ENCODE results near the gene GSTM2. TPM values are rescaled to one million over a fixed set of nuclear protein-coding genes. Genes with fewer than 3 reads are reported as not detected.
A peak's percentile ranks its signal among the peaks of the same experiment; 100 is the strongest.

Gene GSTM2
- total RNA-seq, 1 experiment from 2014 or later: 19.3 TPM

- H3K27ac ChIP-seq: no peak overlapping the region
- H3K27me3 ChIP-seq (replicated peaks): no peaks in the 10 kb centered on the region
- H3K36me3 ChIP-seq: no peaks in the 10 kb centered on the region
- no peak for DNase-seq (ENCODE audit: low read depth in 1 of 2, low spot score in 2 of 2)
- no peaks in the 10 kb centered on the region for H3K9me3 ChIP-seq (replicated peaks)
- no peak overlapping the region for H3K4me3 ChIP-seq
- peaks cover 15% of the 10 kb centered on the region for H3K4me1 ChIP-seq (replicated peaks)
These were observed 47.0 kb downstream of the GSTM2 start for GRCh38 chr1:109714661-109715372.

- Histone ChIP-seq H3K9me3 (replicated peaks) (no peaks in the 10 kb centered on the region), H3K27me3 (replicated peaks) (no peaks in the 10 kb centered on the region), H3K4me3 (no peak overlapping the region), H3K27ac (no peak overlapping the region), H3K4me1 (replicated peaks) (peaks cover 17% of the 10 kb centered on the region), H3K36me3 (no peaks in the 10 kb centered on the region)
- DNase-seq (ENCODE audit: low read depth in 1 of 2, low spot score in 2 of 2): no peak
These were observed 48.3 kb downstream of the GSTM2 start for GRCh38 chr1:109716121-109716520.

- H3K9me3 ChIP-seq (replicated peaks): no peaks in the 10 kb centered on the region
- no peaks in the 10 kb centered on the region for H3K27me3 ChIP-seq (replicated peaks)
- peaks cover 17% of the 10 kb centered on the region for H3K4me1 ChIP-seq (replicated peaks)
- H3K27ac ChIP-seq: no peak overlapping the region
- H3K4me3 ChIP-seq: no peak overlapping the region
- DNase-seq (ENCODE audit: low read depth in 1 of 2, low spot score in 2 of 2): no peak
- no peaks in the 10 kb centered on the region for H3K36me3 ChIP-seq
These were observed 48.8 kb downstream of the GSTM2 start for GRCh38 chr1:109716570-109717090.

DNA sequence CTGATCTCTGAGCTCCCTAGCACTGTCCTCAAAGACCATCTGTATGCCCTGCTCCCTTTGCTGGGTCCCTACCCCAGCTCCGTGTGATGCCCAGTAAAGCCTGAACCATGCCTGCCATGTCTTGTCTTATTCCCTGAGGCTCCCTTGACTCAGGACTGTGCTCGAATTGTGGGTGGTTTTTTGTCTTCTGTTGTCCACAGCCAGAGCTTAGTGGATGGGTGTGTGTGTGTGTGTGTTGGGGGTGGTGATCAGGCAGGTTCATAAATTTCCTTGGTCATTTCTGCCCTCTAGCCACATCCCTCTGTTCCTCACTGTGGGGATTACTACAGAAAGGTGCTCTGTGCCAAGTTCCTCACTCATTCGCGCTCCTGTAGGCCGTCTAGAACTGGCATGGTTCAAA lies 49.9 kb downstream of the GSTM2 start:
- no peaks in the 10 kb centered on the region for H3K27me3 ChIP-seq (replicated peaks)
- H3K4me1 ChIP-seq (replicated peaks): peaks cover 17% of the 10 kb centered on the region
- H3K9me3 ChIP-seq (replicated peaks): no peaks in the 10 kb centered on the region
- no peak overlapping the region for H3K4me3 ChIP-seq
- no peaks in the 10 kb centered on the region for H3K36me3 ChIP-seq
- H3K27ac ChIP-seq: no peak overlapping the region
- no peak for DNase-seq (ENCODE audit: low read depth in 1 of 2, low spot score in 2 of 2)

GRCh38 chr1:109718495-109718894 lies 50.6 kb downstream of the GSTM2 start:
- H3K4me3 ChIP-seq: no peak overlapping the region
- H3K27me3 ChIP-seq (replicated peaks): no peaks in the 10 kb centered on the region
- H3K27ac ChIP-seq: peak overlapping the region; percentile 46
- H3K9me3 ChIP-seq (replicated peaks): no peaks in the 10 kb centered on the region
- no peaks in the 10 kb centered on the region for H3K36me3 ChIP-seq
- peaks cover 20% of the 10 kb centered on the region for H3K4me1 ChIP-seq (replicated peaks)
- DNase-seq (ENCODE audit: low read depth in 1 of 2, low spot score in 2 of 2): no peak

- H3K36me3 ChIP-seq: no peaks in the 10 kb centered on the region
- H3K27ac ChIP-seq: peak overlapping the region; percentile 46
- no peak overlapping the region for H3K4me3 ChIP-seq
These were observed 51.5 kb downstream of the GSTM2 start for GRCh38 chr1:109719337-109719837.

GRCh38 chr1:109721042-109721441 lies 53.2 kb downstream of the GSTM2 start:
- Histone ChIP-seq H3K27me3 (replicated peaks) (no peaks in the 10 kb centered on the region), H3K4me3 (no peak overlapping the region), H3K9me3 (replicated peaks) (no peaks in the 10 kb centered on the region), H3K36me3 (no peaks in the 10 kb centered on the region), H3K4me1 (replicated peaks) (peaks cover 20% of the 10 kb centered on the region), H3K27ac (no peak overlapping the region)
- no peak for DNase-seq (ENCODE audit: low read depth in 1 of 2, low spot score in 2 of 2)

More at GRCh38 chr1:109719337-109719837, 51.5 kb downstream of the GSTM2 start:
- no peaks in the 10 kb centered on the region for H3K9me3 ChIP-seq (replicated peaks)
- peak in 1 of 2 experiments; percentile 74 for DNase-seq (ENCODE audit: low read depth in 1 of 2, low spot score in 2 of 2)
- H3K27me3 ChIP-seq (replicated peaks): no peaks in the 10 kb centered on the region
- H3K4me1 ChIP-seq (replicated peaks): peaks cover 20% of the 10 kb centered on the region

- Histone ChIP-seq H3K27me3 (replicated peaks) (no peaks in the 10 kb centered on the region), H3K27ac (no peak overlapping the region), H3K4me3 (no peak overlapping the region), H3K4me1 (replicated peaks) (peaks cover 20% of the 10 kb centered on the region), H3K9me3 (replicated peaks) (no peaks in the 10 kb centered on the region), H3K36me3 (no peaks in the 10 kb centered on the region)
- DNase-seq (ENCODE audit: low read depth in 1 of 2, low spot score in 2 of 2): no peak
These were observed 54.1 kb downstream of the GSTM2 start for GRCh38 chr1:109721971-109722370.

- no peaks in the 10 kb centered on the region for H3K9me3 ChIP-seq (replicated peaks)
- H3K36me3 ChIP-seq: no peaks in the 10 kb centered on the region
- no peaks in the 10 kb centered on the region for H3K27me3 ChIP-seq (replicated peaks)
- no peak for DNase-seq (ENCODE audit: low read depth in 1 of 2, low spot score in 2 of 2)
- H3K4me3 ChIP-seq: no peak overlapping the region
- no peak overlapping the region for H3K27ac ChIP-seq
- H3K4me1 ChIP-seq (replicated peaks): peaks cover 20% of the 10 kb centered on the region
These were observed 55.2 kb downstream of the GSTM2 start for GRCh38 chr1:109722908-109723691.

Other genes starting within 250 kb of the GSTM2 start
- gene PSMA5, start 241.6 kb upstream of the GSTM2 start, total RNA-seq (2014; rRNA removed; shearing (Covaris generic)): 104 and 107 TPM in 2 replicates
- gene SYPL2, start 201.5 kb upstream of the GSTM2 start, total RNA-seq (2014; rRNA removed; shearing (Covaris generic)): 0.11 TPM in 1 of 2 replicates, not detected in the other
- 4.1 and 5.7 TPM in 2 replicates for gene ATXN7L2, start 184.2 kb upstream of the GSTM2 start, total RNA-seq (2014; rRNA removed; shearing (Covaris generic))
- gene CYB561D1, start 174.0 kb upstream of the GSTM2 start, total RNA-seq (2014; rRNA removed; shearing (Covaris generic)): 3.5 and 5.5 TPM in 2 replicates
- 0.41 and 0.55 TPM in 2 replicates for gene AMIGO1, start 158.3 kb upstream of the GSTM2 start, total RNA-seq (2014; rRNA removed; shearing (Covaris generic))
- 0.34 TPM in 1 of 2 replicates, not detected in the other for gene GPR61, start 128.2 kb upstream of the GSTM2 start, total RNA-seq (2014; rRNA removed; shearing (Covaris generic))
- gene GNAI3, start 119.4 kb upstream of the GSTM2 start, total RNA-seq (2014; rRNA removed; shearing (Covaris generic)): 13.1 and 17.9 TPM in 2 replicates
- gene GNAT2, start 48.4 kb upstream of the GSTM2 start, total RNA-seq (2014; rRNA removed; shearing (Covaris generic)): 0.16 TPM in 1 of 2 replicates, not detected in the other
- 47.6 and 49.2 TPM in 2 replicates for gene AMPD2, start 48.2 kb upstream of the GSTM2 start, total RNA-seq (2014; rRNA removed; shearing (Covaris generic))
- 18.8 and 26.7 TPM in 2 replicates for gene GSTM4, start 12.0 kb upstream of the GSTM2 start, total RNA-seq (2014; rRNA removed; shearing (Covaris generic))
- 19.0 and 26.8 TPM in 2 replicates for gene GSTM1, start 19.8 kb downstream of the GSTM2 start, total RNA-seq (2014; rRNA removed; shearing (Covaris generic))
- not detected in 2 replicates for gene GSTM5, start 44.2 kb downstream of the GSTM2 start, total RNA-seq (2014; rRNA removed; shearing (Covaris generic))
- 223 and 305 TPM in 2 replicates for gene GSTM3, start 73.0 kb downstream of the GSTM2 start, total RNA-seq (2014; rRNA removed; shearing (Covaris generic))
- not detected in 2 replicates for gene EPS8L3, start 95.9 kb downstream of the GSTM2 start, total RNA-seq (2014; rRNA removed; shearing (Covaris generic))
- 43.8 and 68.9 TPM in 2 replicates for gene CSF1, start 242.8 kb downstream of the GSTM2 start, total RNA-seq (2014; rRNA removed; shearing (Covaris generic))

Data from SJSA1 (cell line).